MM.1S (cell line): ENCODE results near the gene TBX18.

Experiments used
- DNase-seq: peaks from one replicate; pipeline ENCODE4 v3.0.0-alpha.2; 2015
- H2AFZ ChIP-seq: fragments of 300-600 bp; sonication (generic); 2 replicates; pipeline ENCODE4 v1.6.0; 2016; ENCODE audit warnings: antibody characterized with exemption, low read length
- H3F3A ChIP-seq: fragments of 300-600 bp; sonication (generic); 2 replicates; pipeline ENCODE4 v1.6.1; 2016; ENCODE audit warnings: mild to moderate bottlenecking, antibody characterized with exemption, low read length, moderate library complexity, mixed read lengths; ENCODE audit not compliant: insufficient read depth
- H3K27ac ChIP-seq: fragments of 300-600 bp; sonication (generic); 2 replicates; pipeline ENCODE4 v1.5.1; 2016; ENCODE audit warnings: mild to moderate bottlenecking, low read length
- H3K27me3 ChIP-seq: fragments of 300-600 bp; sonication (generic); replicated peaks from 2 replicates; pipeline ENCODE4 v1.6.0; 2016; ENCODE audit warnings: low read length; ENCODE audit not compliant: insufficient read depth
- H3K36me3 ChIP-seq: fragments of 300-600 bp; sonication (generic); replicated peaks from 2 replicates; pipeline ENCODE4 v1.6.1; 2016; ENCODE audit warnings: mild to moderate bottlenecking, low read length, mixed read lengths; ENCODE audit not compliant: insufficient read depth
- H3K4me1 ChIP-seq: fragments of 300-600 bp; sonication (generic); 2 replicates; pipeline ENCODE4 v1.6.1; 2016; ENCODE audit warnings: low read length, mixed read lengths
- H3K4me2 ChIP-seq: fragments of 300-600 bp; sonication (generic); 2 replicates; pipeline ENCODE4 v1.6.0; 2016; ENCODE audit warnings: low read depth, low read length
- H3K4me3 ChIP-seq: fragments of 300-600 bp; sonication (generic); 2 replicates; pipeline ENCODE4 v1.5.1; 2016; ENCODE audit warnings: low read length, mixed read lengths
- H3K79me2 ChIP-seq: fragments of 300-600 bp; sonication (generic); 2 replicates; pipeline ENCODE4 v1.6.1; 2016; ENCODE audit warnings: mixed run types, low read length, mixed read lengths
- H3K9ac ChIP-seq: fragments of 300-600 bp; sonication (generic); 2 replicates; pipeline ENCODE4 v1.6.1; 2016; ENCODE audit warnings: low read length, mixed read lengths
- H3K9me2 ChIP-seq: fragments of 300-600 bp; sonication (generic); replicated peaks from 2 replicates; pipeline ENCODE4 v1.6.1; 2016; ENCODE audit warnings: mild to moderate bottlenecking, low read length, mixed read lengths; ENCODE audit not compliant: insufficient read depth
- H3K9me3 ChIP-seq: fragments of 300-600 bp; sonication (generic); replicated peaks from 2 replicates; pipeline ENCODE4 v1.6.1; 2016; ENCODE audit warnings: mild to moderate bottlenecking, low read length, mixed read lengths; ENCODE audit not compliant: insufficient read depth
- H4K20me1 ChIP-seq: fragments of 300-600 bp; sonication (generic); 2 replicates; pipeline ENCODE4 v1.6.1; 2016; ENCODE audit warnings: mild to moderate bottlenecking, low read length, moderate library complexity, mixed read lengths; ENCODE audit not compliant: insufficient read depth
- CTCF ChIP-seq: fragments of 300-600 bp; sonication (generic); IDR thresholded peaks from 2 replicates; pipeline ENCODE4 v1.5.1; 2016; ENCODE audit warnings: antibody characterized with exemption, low read length, mixed read lengths
- EZH2 ChIP-seq: fragments of 300-600 bp; sonication (generic); optimal IDR thresholded peaks from 2 replicates; pipeline ENCODE3; 2017; ENCODE audit warnings: low read depth, mild to moderate bottlenecking, antibody characterized with exemption, low read length, mixed read lengths
- EZH2phosphoT487 ChIP-seq: fragments of 300-600 bp; sonication (generic); IDR thresholded peaks from 2 replicates; pipeline ENCODE4 v1.6.1; 2018; ENCODE audit warnings: antibody characterized with exemption, low read length

The TBX18 gene

DNA sequence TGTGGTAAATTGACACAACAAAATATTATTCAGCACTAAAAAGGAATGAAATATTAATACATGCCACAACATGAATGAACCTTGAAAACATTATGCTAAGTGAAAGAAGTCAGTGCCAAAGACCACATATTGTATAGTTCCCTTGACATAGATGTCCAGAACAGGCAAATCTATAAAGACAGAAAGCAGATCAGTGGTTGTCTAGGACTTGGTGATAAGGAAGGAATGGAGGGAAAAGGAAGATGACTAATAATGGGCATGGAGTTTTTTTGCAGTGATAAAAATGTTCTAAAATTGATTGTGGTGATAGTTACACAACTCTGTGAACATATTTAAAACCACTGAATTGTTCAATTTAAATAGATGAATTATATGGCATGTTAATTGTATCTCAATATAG, 32.5 kb downstream of the TBX18 start:
- no peak for DNase-seq
- Histone ChIP-seq H3K4me1 (no peaks in the 10 kb centered on the region), H3K79me2 (no peaks in the 10 kb centered on the region)

GRCh38 chr6:84731401-84731800, 33.0 kb downstream of the TBX18 start:
- Histone ChIP-seq H3K27ac (no peak overlapping the region), H3K9me3 (no peaks in the 10 kb centered on the region), H3K27me3 (no peaks in the 10 kb centered on the region), H3K4me2 (no peak overlapping the region), H3K9me2 (no peaks in the 10 kb centered on the region), H3K79me2 (no peaks in the 10 kb centered on the region), H2AFZ (no peak overlapping the region), H4K20me1 (no peaks in the 10 kb centered on the region), H3K4me1 (no peaks in the 10 kb centered on the region), H3F3A (no peaks in the 10 kb centered on the region), H3K4me3 (no peak overlapping the region), H3K9ac (no peak overlapping the region), H3K36me3 (no peaks in the 10 kb centered on the region)
- no peak for DNase-seq
- TF ChIP-seq EZH2phosphoT487 (no peak), CTCF (no peak), EZH2 (no peak)

More for the DNA sequence above, 32.5 kb downstream of the TBX18 start:
- Histone ChIP-seq H3K27ac (no peak overlapping the region), H2AFZ (no peak overlapping the region), H3K36me3 (no peaks in the 10 kb centered on the region), H3K27me3 (no peaks in the 10 kb centered on the region), H4K20me1 (no peaks in the 10 kb centered on the region), H3K9me2 (no peaks in the 10 kb centered on the region), H3K9ac (no peak overlapping the region), H3K9me3 (no peaks in the 10 kb centered on the region), H3K4me2 (no peak overlapping the region), H3F3A (no peaks in the 10 kb centered on the region), H3K4me3 (no peak overlapping the region)
- TF ChIP-seq EZH2: no peak
- no peak for TF ChIP-seq CTCF
- TF ChIP-seq EZH2phosphoT487: no peak

DNA sequence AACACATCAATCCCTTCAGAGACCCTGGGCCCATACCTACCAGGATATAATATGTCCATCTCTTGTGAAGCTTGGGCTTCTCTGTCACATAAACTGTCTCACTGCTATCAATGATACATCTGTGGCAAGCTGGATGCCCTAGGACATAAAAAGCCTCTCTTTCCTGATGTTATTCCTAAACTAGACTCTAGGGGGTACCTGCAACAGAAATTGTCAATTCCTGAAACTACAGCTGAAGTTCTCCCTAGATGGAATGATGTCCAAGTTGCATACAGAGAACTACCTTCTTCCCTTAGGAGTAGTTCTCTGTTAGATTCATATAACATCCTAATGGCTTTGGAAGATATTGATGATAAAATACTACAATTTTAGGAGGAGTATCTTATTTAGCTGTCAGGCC, 35.8 kb downstream of the TBX18 start:
- H3K4me3 ChIP-seq: no peak overlapping the region
- no peaks in the 10 kb centered on the region for H3K36me3 ChIP-seq
- H3K9ac ChIP-seq: no peak overlapping the region
- no peak overlapping the region for H3K27ac ChIP-seq
- H3K4me2 ChIP-seq: no peak overlapping the region
- no peaks in the 10 kb centered on the region for H4K20me1 ChIP-seq
- no peaks in the 10 kb centered on the region for H3K4me1 ChIP-seq
- H3K9me3 ChIP-seq: no peaks in the 10 kb centered on the region
- H3K27me3 ChIP-seq: no peaks in the 10 kb centered on the region
- no peaks in the 10 kb centered on the region for H3K9me2 ChIP-seq
- no peak overlapping the region for H2AFZ ChIP-seq
- H3K79me2 ChIP-seq: no peaks in the 10 kb centered on the region
- H3F3A ChIP-seq: no peaks in the 10 kb centered on the region
- TF ChIP-seq EZH2phosphoT487 (no peak), CTCF (peak; percentile 22), EZH2 (no peak)
- DNase-seq: no peak
